Omental fat pad (tissue), 4 donors: ENCODE measurements around the gene CA11. TPM values are rescaled to one million over a fixed set of nuclear protein-coding genes. Genes with fewer than 3 reads are reported as not detected.

Source experiments
- ATAC-seq: fragments of 150-250 bp; one replicate; pipeline ENCODE4 v1.9.1; 2016; ENCODE audit warnings: mild to moderate bottlenecking, moderate library complexity; ENCODE audit not compliant: low FRiP score
- DNase-seq: peaks from one replicate; pipeline ENCODE4 v3.0.0-alpha.2; 2019; ENCODE audit warnings: low spot score
- total RNA-seq, 4 donors: library from RNA; depleted of rRNA; stranded (reverse); fragments of >200 nt; gene quantifications; one replicate each; pipeline ENCODE4 v1.1.0, GENCODE V29; 2016
- TF ChIP-seq, protein P1 (sequence below), 3 donors: fragments of 450-650 bp; IDR thresholded peaks; one replicate each; pipeline ENCODE4 v1.5.1; 2016 to 2017; ENCODE audit warnings: antibody characterized with exemption in 3 of 3, mild to moderate bottlenecking in 3 of 3, moderate library complexity in 2 of 3

CA11 gene
- total RNA-seq, 4 donors from 2014 or later: 1.9 to 12.7 (median 5.7) TPM

DNA sequence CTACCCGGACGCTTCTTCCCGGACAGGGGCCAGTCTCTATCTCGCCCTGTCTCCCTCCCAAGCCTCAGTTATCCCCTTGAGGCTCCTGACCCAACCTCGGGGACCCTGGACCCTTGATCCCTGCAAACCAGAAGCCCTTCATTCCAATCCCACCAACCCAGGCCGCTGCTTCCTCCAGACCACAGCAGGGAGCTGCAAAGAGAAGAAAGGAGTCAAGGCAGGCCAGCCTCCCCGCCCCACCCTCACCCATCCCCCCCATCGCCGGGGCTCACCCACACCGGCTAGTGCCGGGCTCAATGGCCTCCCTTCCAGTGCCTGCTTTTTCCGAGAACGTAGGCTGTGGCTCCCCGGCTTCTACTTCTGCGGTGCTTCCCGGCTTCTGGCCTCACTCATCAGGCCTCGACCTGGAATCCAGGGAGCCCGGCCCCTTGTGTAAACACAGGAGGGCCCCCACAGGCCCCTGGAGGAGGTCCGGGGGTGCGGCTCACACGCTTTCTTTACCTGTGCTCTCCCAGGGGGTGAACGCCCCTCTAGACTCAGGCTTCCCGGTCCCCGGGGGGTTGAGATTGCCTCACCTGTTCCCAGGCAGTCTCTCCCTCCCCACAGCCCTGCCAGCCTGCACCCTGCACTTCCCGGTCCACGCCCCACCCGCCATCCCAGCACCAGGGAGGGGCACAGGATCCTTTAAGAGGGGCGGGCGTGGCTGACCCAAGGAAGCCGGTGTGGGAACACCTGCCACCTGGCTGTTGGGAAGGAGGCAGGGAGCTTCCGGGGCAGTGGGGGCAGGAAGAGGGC is 31.4 kb downstream of the CA11 start, which contains the start of gene FAM83E:
Gene FAM83E, minus strand, starts transcription at position 641 of the 795 bp plus-strand sequence. CDS start 1,704 bp downstream, outside the sequence.
- ATAC-seq (no peak), DNase-seq (no peak)
- TF ChIP-seq, protein P1, sequence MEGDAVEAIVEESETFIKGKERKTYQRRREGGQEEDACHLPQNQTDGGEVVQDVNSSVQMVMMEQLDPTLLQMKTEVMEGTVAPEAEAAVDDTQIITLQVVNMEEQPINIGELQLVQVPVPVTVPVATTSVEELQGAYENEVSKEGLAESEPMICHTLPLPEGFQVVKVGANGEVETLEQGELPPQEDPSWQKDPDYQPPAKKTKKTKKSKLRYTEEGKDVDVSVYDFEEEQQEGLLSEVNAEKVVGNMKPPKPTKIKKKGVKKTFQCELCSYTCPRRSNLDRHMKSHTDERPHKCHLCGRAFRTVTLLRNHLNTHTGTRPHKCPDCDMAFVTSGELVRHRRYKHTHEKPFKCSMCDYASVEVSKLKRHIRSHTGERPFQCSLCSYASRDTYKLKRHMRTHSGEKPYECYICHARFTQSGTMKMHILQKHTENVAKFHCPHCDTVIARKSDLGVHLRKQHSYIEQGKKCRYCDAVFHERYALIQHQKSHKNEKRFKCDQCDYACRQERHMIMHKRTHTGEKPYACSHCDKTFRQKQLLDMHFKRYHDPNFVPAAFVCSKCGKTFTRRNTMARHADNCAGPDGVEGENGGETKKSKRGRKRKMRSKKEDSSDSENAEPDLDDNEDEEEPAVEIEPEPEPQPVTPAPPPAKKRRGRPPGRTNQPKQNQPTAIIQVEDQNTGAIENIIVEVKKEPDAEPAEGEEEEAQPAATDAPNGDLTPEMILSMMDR (IDR thresholded peaks at IDR 0.05): no peak

DNA sequence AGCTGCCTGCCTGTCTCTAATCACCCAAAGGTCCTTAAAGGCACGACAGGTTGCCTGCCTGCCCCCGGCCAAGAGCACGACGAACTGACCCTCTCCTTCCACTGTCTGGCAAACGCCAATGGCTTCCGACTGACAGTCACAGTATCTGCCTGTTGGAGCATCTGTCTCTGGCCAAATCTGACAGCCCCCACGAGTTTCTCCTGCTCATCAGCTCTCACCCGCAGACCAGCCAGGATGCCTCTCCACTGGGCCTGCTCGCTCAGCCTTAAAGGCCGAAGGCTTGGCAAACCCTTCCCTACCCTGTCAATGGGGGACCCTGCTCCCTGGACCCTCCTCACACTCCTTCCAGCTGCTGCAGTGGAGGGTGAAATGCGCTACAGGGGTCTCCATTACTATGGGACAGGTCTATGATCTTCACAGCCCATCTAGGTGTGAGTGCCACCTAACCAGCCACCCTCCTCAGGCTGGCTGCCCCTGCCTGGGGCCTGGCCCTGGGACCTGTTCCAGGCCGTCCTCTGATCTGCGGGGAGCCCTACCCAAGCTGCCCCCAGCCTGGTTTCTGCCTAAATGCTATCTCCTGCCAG is 32.0 kb downstream of the CA11 start:
- ATAC-seq: no peak
- TF ChIP-seq, protein P1 (IDR thresholded peaks at IDR 0.05): no peak
- no peak for DNase-seq

DNA sequence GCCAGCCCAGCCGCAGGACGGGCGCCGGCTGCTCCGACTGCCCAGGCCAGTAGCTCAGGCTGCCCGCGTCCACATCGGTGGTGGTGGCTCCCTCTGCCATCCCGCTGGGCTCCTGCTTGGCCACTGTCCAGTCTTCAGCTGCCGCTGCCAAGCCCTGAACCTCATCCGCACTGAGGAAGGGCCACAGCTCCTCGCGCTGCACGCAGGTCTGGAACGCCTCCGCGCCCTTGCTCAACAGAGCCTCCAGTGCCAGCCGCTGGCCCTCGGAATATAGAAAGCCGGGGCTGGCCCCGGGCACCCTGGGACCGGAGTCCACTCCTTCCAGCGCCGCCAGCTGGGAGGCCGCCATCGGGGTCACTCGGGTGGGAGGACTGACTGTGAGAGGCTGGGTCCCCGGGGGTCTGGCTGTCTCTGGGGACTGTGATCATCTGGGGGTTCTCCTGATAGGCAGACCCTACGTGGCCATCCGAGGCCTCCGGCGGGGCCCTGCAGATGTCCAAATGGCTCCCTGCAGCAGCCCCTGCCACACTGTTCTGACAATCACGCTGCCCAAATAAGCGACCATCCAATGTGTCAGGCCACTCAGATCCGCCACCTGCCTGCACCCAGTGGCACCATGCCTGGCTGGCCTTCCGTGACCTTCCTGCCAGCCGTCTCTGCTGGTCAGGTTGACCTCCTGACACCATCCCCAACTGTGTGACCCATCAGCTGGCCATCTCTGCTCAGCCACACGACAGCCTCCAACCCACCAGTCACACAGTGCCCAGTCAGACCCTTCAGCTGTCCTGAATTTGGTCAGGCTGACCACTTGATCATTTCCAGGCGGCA is 32.7 kb downstream of the CA11 start:
- TF ChIP-seq, protein P1 (IDR thresholded peaks at IDR 0.05): no peak
- ATAC-seq: no peak
- DNase-seq: no peak

DNA sequence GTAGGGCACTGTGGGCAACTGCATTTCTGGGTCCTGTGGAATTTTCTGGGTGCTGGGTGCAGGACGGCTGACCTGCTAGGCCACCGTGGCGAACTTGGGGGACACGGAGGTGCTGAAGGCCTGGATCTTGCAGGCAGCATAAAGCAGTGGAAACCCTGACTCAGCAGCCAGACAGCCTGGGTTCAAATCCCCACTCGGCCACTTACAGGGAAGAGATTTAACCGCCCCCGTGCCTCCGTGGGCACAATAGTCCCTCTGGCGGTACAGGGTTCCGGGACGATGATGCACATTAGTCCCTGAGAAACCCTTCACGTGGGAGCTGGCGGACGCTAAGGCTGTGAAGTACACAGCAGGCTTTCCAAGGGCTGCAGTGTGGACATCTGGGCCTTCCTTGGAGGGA is 34.1 kb downstream of the CA11 start:
- ATAC-seq (no peak), DNase-seq (no peak)
- TF ChIP-seq, protein P1 (IDR thresholded peaks at IDR 0.05): no peak

DNA sequence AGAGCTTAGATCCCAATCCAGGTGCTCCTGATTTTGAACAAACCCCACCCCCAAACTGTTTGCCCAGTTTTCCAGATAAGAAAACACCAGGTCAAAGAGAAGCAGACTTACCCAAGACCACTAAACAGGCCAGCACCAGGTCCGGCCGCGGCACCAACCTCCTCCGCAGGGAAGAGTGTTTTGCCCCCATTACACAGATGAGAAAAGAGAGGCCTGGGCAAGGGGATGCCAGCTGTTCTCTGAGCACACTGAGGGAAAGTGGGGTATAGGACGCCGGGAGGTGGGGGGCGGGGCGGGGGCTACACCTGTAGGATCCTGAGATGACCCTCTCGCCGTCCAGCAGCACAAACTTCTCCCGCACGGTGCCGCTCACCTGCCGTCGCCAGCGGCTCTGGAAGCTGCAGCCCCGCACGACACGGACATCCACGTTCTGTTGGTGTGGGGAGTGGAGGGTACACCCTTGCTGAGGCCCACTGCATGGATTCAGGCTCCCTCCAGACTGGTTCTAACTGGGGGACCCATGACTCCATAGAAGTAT is 36.3 kb downstream of the CA11 start:
- DNase-seq (no peak), ATAC-seq (no peak)
- TF ChIP-seq, protein P1 (IDR thresholded peaks at IDR 0.05): no peak

DNA sequence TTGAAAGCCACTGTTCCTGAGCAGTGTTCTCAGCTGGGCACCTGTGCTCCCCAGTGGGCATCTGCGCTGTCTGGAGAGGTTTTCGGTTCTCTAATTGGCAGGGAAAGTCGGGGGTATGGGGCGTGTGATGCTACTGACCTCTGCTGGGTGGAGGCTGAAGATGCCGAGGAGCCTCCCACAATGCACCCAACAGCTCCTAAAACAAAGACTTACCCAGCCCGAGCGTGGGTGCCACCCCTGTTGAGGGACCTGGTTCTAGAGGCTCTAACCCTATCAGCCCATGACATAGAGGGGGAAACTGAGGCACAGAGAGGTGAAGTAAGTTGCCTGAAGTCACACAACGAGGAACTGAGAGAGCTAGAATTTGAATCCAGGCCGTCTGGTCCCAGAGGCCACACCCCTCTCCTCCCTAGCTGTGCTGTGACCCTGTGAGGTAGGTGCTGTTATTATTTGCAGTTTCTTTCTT is 37.2 kb downstream of the CA11 start:
- TF ChIP-seq, protein P1 (IDR thresholded peaks at IDR 0.05): no peak
- ATAC-seq (no peak), DNase-seq (no peak)
